Trophoblast cell (in vitro differentiated cells and primary cell): Measurements from ENCODE around the gene SAMD14.

ENCODE experiments used
- DNase-seq, 2 donors: peaks; one replicate each; pipeline ENCODE4 v3.0.0-alpha.2; 2016
- H2AFZ ChIP-seq: 2 replicates; pipeline ENCODE4 v1.6.1; 2013; ENCODE audit warnings: low read length, moderate library complexity, mild to moderate bottlenecking; ENCODE audit not compliant: insufficient read depth, poor library complexity
- H2AK5ac ChIP-seq: 2 replicates; pipeline ENCODE4 v1.6.1; 2013; ENCODE audit warnings: mild to moderate bottlenecking, low read length
- H2BK120ac ChIP-seq: 2 replicates; pipeline ENCODE4 v1.6.1; 2013; ENCODE audit warnings: low read length, mild to moderate bottlenecking, moderate library complexity; ENCODE audit not compliant: insufficient read depth, poor library complexity
- H2BK12ac ChIP-seq: 2 replicates; pipeline ENCODE4 v1.6.1; 2013; ENCODE audit warnings: mild to moderate bottlenecking, low read length, moderate library complexity
- H2BK5ac ChIP-seq: 2 replicates; pipeline ENCODE4 v1.6.1; 2013; ENCODE audit warnings: low read length, low read depth, moderate library complexity, mild to moderate bottlenecking; ENCODE audit not compliant: poor library complexity
- H3K14ac ChIP-seq: 2 replicates; pipeline ENCODE4 v1.6.1; 2013; ENCODE audit warnings: mild to moderate bottlenecking, low read length
- H3K18ac ChIP-seq: 2 replicates; pipeline ENCODE4 v1.6.1; 2013; ENCODE audit warnings: mild to moderate bottlenecking, low read length
- H3K23ac ChIP-seq: 2 replicates; pipeline ENCODE4 v1.6.1; 2013; ENCODE audit warnings: low read length
- H3K27ac ChIP-seq: 2 replicates; pipeline ENCODE4 v1.5.1; 2013; ENCODE audit warnings: low read depth, mild to moderate bottlenecking, inconsistent platforms, low read length, moderate library complexity
- H3K27me3 ChIP-seq: 2 replicates; pipeline ENCODE4 v1.6.1; 2013; ENCODE audit warnings: inconsistent platforms, mild to moderate bottlenecking, low read length, moderate library complexity; ENCODE audit not compliant: insufficient read depth
- H3K36me3 ChIP-seq, 2 experiments: 1 replicate in 1 of 2; 2 replicates in 1 of 2; pipeline ENCODE4 v1.6.1; 2013; ENCODE audit warnings: low read length in 2 of 2, mild to moderate bottlenecking in 2 of 2, moderate library complexity in 1 of 2; ENCODE audit not compliant: insufficient read depth in 2 of 2, control insufficient read depth in 1 of 2
- H3K4ac ChIP-seq: 2 replicates; pipeline ENCODE4 v1.6.1; 2013; ENCODE audit warnings: low read depth, mild to moderate bottlenecking, low read length, moderate library complexity
- H3K4me1 ChIP-seq, 2 experiments: 1 replicate in 1 of 2; 2 replicates in 1 of 2; pipeline ENCODE4 v1.6.1; 2013; ENCODE audit warnings: low read length in 2 of 2, mild to moderate bottlenecking in 2 of 2, moderate library complexity in 1 of 2; ENCODE audit not compliant: insufficient read depth in 2 of 2, control insufficient read depth in 1 of 2
- H3K4me2 ChIP-seq: 2 replicates; pipeline ENCODE4 v1.6.1; 2013; ENCODE audit warnings: inconsistent platforms, mild to moderate bottlenecking, low read length, moderate library complexity
- H3K4me3 ChIP-seq: 2 replicates; pipeline ENCODE4 v1.5.1; 2013; ENCODE audit warnings: mild to moderate bottlenecking, low read depth, low read length, inconsistent platforms
- H3K79me1 ChIP-seq: one replicate; pipeline ENCODE4 v1.6.1; 2013; ENCODE audit warnings: low read length
- H3K79me2 ChIP-seq: 2 replicates; pipeline ENCODE4 v1.6.1; 2013; ENCODE audit warnings: low read length, mild to moderate bottlenecking; ENCODE audit not compliant: control insufficient read depth, insufficient read depth, poor library complexity
- H3K9ac ChIP-seq: 2 replicates; pipeline ENCODE4 v1.6.1; 2013; ENCODE audit warnings: mild to moderate bottlenecking, low read length
- H3K9me3 ChIP-seq: 2 replicates; pipeline ENCODE4 v1.6.1; 2013; ENCODE audit warnings: low read depth, mild to moderate bottlenecking, control low read depth, inconsistent platforms, low read length; ENCODE audit not compliant: insufficient read depth
- H4K12ac ChIP-seq: 2 replicates; pipeline ENCODE4 v1.6.1; 2013; ENCODE audit warnings: low read depth, mild to moderate bottlenecking, low read length, moderate library complexity
- H4K8ac ChIP-seq: 2 replicates; pipeline ENCODE4 v1.6.1; 2013; ENCODE audit warnings: low read depth, mild to moderate bottlenecking, low read length, moderate library complexity
- H4K91ac ChIP-seq: one replicate; pipeline ENCODE4 v1.6.1; 2013; ENCODE audit warnings: low read depth, mild to moderate bottlenecking, low read length, moderate library complexity
- WGBS: extraction: QIAGEN DNeasy Blood & Tissue Kit; methylation state at CpG from one replicate; pipeline ENCODE4 v1.1.7; 2013; ENCODE audit warnings: missing lambda C conversion rate; ENCODE audit not compliant: insufficient read length, insufficient coverage; ENCODE audit errors: extremely low coverage; 5-methylcytosine and 5-hydroxymethylcytosine counted together

SAMD14 gene

DNA sequence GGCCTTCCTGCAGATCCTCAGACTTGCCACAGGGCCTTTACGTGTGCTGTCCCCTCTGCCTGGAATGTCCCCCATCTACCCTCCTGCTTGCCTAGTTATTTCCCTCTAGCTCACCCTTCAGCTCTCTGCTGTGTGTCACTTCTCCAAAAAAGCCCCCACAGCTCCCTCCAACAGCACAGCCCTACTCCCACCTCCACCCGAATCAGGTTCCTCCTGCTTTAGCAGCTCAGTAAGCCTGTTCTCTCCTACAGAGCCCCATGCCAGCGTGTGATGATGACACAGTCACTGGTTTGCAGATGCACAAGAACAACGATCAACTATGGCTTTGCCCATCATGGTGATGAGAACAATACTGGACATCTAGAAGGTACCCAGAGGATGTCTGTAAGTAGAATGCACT lies 7.1 kb upstream of the SAMD14 start:
- no CpG with 5 or more reads among the region's 4 CpGs for WGBS
- H3K36me3 ChIP-seq, result peaks cover 72 to 73% of the 10 kb centered on the region in 2 experiments
- H3K9me3 ChIP-seq, result peaks cover 3% of the 10 kb centered on the region
- no peak overlapping the region for H3K14ac ChIP-seq
- H4K12ac ChIP-seq, result no peak overlapping the region
- DNase-seq, result no peak
- H2AK5ac ChIP-seq, result no peak overlapping the region
- no peak overlapping the region for H2BK120ac ChIP-seq
- H3K79me2 ChIP-seq, result no peaks in the 10 kb centered on the region
- H3K27me3 ChIP-seq, result no peaks in the 10 kb centered on the region
- H3K27ac ChIP-seq, result no peak overlapping the region
- peaks cover 8 to 18% of the 10 kb centered on the region in 2 experiments for H3K4me1 ChIP-seq
- H3K9ac ChIP-seq, result no peak overlapping the region
- H4K91ac ChIP-seq, result no peak overlapping the region
- no peak overlapping the region for H3K4ac ChIP-seq
- H2BK12ac ChIP-seq, result no peak overlapping the region
- H2AFZ ChIP-seq, result no peak overlapping the region
- peaks cover 2% of the 10 kb centered on the region for H3K79me1 ChIP-seq
- no peak overlapping the region for H3K18ac ChIP-seq
- no peak overlapping the region for H3K23ac ChIP-seq
- H3K4me3 ChIP-seq, result no peak overlapping the region
- no peak overlapping the region for H3K4me2 ChIP-seq
- H2BK5ac ChIP-seq, result no peak overlapping the region
- H4K8ac ChIP-seq, result no peak overlapping the region

DNA sequence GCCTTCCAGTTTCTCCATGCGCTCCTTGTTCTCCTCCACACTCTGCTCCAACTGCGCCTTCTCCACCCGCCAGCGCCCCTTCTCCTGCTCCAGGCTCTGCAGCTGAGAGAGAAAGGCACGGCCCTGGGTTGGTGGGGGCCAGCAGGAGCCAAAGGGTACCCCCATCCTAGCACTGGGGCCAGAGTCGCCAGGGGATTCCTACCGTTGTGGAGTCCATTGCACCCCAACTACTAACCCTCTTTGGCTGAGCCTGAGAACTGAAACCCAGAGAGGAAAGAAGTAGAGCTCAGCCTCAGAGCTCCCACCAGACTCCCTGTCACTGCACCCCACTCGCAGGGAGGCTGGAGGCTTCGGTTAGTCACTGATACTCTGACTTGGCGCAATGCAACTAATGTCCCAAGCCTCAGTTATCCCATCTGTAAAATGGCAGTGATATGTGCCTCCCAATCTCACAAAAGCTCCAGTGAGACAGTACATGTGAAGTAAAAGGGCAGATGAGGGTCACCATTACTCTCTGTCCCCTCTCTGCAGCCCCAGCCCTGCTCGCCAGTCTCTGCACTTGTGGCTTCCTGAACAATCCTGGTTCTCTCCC lies 6.2 kb upstream of the SAMD14 start:
- H3K27me3 ChIP-seq, result no peaks in the 10 kb centered on the region
- no peak overlapping the region for H3K4ac ChIP-seq
- H3K4me2 ChIP-seq, result no peak overlapping the region
- no peak overlapping the region for H4K91ac ChIP-seq
- H3K9ac ChIP-seq, result no peak overlapping the region
- H3K23ac ChIP-seq, result no peak overlapping the region
- H3K27ac ChIP-seq, result no peak overlapping the region
- H2AK5ac ChIP-seq, result no peak overlapping the region
- no peak overlapping the region for H2BK5ac ChIP-seq
- no peak overlapping the region for H3K14ac ChIP-seq
- H3K79me1 ChIP-seq, result peaks cover 2% of the 10 kb centered on the region
- H3K9me3 ChIP-seq, result peaks cover 3% of the 10 kb centered on the region
- no CpG with 5 or more reads among the region's 11 CpGs for WGBS
- H2AFZ ChIP-seq, result no peak overlapping the region
- H3K4me1 ChIP-seq, result peaks cover 8 to 18% of the 10 kb centered on the region in 2 experiments
- no peak overlapping the region for H4K8ac ChIP-seq
- no peak for DNase-seq
- H3K4me3 ChIP-seq, result no peak overlapping the region
- H2BK120ac ChIP-seq, result no peak overlapping the region
- no peak overlapping the region for H4K12ac ChIP-seq
- no peak overlapping the region for H3K18ac ChIP-seq
- H2BK12ac ChIP-seq, result no peak overlapping the region
- peaks cover 66% of the 10 kb centered on the region in 2 experiments for H3K36me3 ChIP-seq
- H3K79me2 ChIP-seq, result no peaks in the 10 kb centered on the region

DNA sequence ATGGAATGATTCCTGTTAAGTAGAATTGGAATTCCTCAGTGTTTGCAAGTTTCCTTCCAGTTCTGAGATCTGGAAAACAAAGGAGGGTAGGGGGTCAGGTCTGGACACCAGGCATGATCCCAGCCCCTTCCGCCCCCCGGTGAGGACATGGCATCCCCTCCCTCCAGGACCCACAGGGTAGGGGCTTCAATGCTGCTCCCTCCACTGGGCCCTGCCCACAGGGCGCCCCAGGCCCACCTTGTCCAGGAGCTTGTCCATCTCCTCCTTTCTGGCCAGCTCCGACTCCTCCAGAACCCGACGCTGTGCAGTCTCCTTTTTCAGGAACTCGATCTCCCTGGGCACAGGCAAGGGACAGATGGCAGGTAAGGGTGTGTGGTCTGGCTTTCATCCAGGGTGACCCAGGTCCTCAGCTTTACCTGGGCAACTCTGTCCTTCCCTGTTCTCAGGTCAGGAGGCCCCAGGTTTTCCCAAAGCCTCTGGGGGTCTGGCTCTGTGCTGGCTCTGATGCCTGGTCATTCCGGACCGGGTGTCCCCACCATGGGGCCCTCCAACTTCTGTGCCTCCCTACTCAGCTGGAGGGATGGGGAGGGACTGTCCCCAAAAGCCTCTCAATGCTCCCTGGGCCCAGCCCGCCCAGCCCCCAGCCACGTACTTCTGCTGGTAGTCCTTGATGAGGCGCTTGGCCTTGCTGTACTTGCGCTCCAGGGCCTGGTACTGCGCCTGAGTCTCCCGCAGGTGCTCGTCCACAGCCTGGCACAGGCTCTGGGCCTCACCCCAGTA lies 5.5 kb upstream of the SAMD14 start:
- Histone ChIP-seq H3K79me1 (peaks cover 2% of the 10 kb centered on the region), H2AK5ac (no peak overlapping the region), H3K18ac (no peak overlapping the region), H4K91ac (no peak overlapping the region), H3K4ac (no peak overlapping the region), H4K8ac (no peak overlapping the region), H3K9ac (no peak overlapping the region), H3K4me3 (no peak overlapping the region), H2BK120ac (no peak overlapping the region), H3K27me3 (no peaks in the 10 kb centered on the region), H3K27ac (no peak overlapping the region), H3K36me3 (peaks cover 59% of the 10 kb centered on the region in 2 experiments), H3K14ac (no peak overlapping the region), H3K4me2 (no peak overlapping the region), H2AFZ (no peak overlapping the region), H2BK5ac (no peak overlapping the region), H3K9me3 (no peaks in the 10 kb centered on the region), H3K4me1 (peaks cover 13 to 24% of the 10 kb centered on the region in 2 experiments), H4K12ac (no peak overlapping the region), H3K23ac (no peak overlapping the region), H3K79me2 (no peaks in the 10 kb centered on the region), H2BK12ac (no peak overlapping the region)
- no CpG with 5 or more reads among the region's 16 CpGs for WGBS
- DNase-seq, result no peak

DNA sequence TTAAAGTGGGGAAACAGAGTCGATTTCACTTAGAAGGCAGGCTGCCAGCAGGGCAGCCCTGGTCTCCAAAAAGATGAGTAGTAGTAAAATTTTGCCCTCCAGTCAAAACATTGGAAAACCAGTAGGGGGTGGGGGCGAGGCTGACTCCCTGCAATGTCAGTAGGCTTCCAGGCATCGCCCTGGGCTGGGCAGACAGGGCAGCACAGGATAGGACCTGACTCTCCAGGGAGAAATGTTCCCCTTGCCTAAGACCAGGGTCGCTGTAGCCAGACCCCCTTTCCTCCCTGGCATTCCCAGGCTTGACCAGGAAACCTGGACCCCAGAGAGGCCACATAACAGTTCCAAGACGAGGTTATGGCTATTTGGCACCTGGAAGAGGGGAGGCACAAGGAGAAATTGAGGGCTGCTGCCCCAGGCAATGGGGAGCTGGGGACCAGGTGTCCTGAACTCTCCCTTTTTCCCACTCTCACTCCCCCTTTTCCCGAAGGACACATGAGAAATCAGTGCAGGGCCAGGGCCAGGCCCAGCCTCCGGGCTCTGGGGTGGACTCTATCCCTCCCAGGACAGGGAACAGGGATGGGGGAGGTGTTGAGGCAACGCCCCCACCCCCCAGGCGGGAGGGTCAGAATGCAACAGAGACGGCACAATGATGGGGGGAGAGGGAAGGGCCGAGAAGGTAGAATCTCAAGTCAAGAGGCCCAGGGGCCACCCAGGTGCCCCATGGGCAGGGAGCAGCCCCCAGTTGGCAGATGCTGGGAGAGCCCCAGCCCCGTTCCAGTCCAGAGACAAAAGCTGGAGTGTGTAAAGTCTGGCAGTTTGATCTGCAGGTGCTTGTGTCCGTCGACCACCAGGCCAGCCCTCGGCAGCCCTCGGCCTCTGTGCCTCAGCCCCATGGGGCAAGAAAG lies 4.5 kb upstream of the SAMD14 start:
- H3K9me3 ChIP-seq, result no peaks in the 10 kb centered on the region
- no peak overlapping the region for H2BK120ac ChIP-seq
- H3K27ac ChIP-seq, result no peak overlapping the region
- no peak overlapping the region for H3K23ac ChIP-seq
- H3K9ac ChIP-seq, result no peak overlapping the region
- H2BK5ac ChIP-seq, result no peak overlapping the region
- H3K4me2 ChIP-seq, result no peak overlapping the region
- H3K79me1 ChIP-seq, result peaks cover 6% of the 10 kb centered on the region
- no peak overlapping the region for H4K12ac ChIP-seq
- H3K4me3 ChIP-seq, result no peak overlapping the region
- DNase-seq, result no peak
- no peak overlapping the region for H4K8ac ChIP-seq
- H3K36me3 ChIP-seq, result peaks cover 50 to 52% of the 10 kb centered on the region in 2 experiments
- H3K4me1 ChIP-seq, result peaks cover 16 to 23% of the 10 kb centered on the region in 2 experiments
- H3K27me3 ChIP-seq, result no peaks in the 10 kb centered on the region
- no peak overlapping the region for H4K91ac ChIP-seq
- H2AK5ac ChIP-seq, result no peak overlapping the region
- WGBS, result no CpG with 5 or more reads among the region's 16 CpGs
- no peak overlapping the region for H2BK12ac ChIP-seq
- no peak overlapping the region for H3K4ac ChIP-seq
- no peak overlapping the region for H3K18ac ChIP-seq
- no peak overlapping the region for H2AFZ ChIP-seq
- no peak overlapping the region for H3K14ac ChIP-seq
- peaks cover 2% of the 10 kb centered on the region for H3K79me2 ChIP-seq
